CD4-positive, alpha-beta T cell treated with Interleukin-17A for 4 hours (primary cell): ENCODE data around the gene HSPB7.
A peak's percentile ranks its signal among the peaks of the same experiment; 100 is the strongest.
"Not testable (repeated sequence)": the region's sequence is repeated elsewhere in the genome, so short reads cannot be mapped to it uniquely, and the experiment has no call there.

Source experiments
- DNase-seq: peaks from one replicate; pipeline ENCODE4 v3.0.0-alpha.2; 2020; ENCODE audit warnings: mixed read lengths

HSPB7 gene

DNA sequence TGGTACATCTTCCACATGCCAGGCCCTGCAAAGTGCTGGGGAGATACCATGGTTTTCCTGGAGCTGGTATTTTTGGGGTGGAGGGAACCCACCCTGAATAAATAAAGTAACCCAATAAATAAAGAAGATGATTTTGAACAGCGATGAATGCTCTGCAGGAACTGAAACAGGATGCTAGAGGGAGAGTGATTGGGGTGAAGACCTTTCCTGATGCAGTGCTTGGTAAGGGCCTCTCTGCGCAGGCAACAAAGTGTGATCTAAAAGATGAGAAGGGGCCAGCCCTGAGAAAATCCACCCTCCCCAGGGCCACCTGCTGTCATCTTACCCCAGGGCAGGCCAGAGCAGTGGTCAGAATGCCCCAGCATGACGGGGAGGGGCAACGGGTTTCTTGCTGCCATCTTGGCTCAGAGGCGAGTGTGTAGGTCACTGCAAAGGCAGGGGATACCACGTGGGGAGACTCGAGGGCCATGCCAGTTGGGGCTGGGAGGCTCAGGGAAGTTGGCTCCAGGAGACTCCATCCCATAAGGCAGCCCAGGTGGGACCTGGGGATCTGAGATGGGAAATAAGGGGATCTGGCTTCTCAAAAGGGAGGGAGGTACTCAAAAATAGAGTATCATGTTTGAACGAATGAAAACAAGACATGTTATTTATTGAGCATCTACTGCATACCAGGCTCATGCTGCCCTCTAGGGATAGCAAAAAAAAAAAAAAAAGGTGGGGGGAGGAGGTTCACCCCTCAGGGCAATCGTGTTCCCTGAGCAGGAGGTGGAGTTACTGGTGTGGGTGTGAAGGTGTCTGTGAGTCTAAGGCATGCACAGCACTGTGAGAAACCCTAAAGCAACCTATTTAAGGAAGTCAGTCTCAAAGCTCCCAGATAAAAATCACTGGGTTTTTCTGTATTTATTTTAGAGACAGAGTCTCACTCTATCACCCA, 11.0 kb downstream of the HSPB7 start:
- no peak for DNase-seq

DNA sequence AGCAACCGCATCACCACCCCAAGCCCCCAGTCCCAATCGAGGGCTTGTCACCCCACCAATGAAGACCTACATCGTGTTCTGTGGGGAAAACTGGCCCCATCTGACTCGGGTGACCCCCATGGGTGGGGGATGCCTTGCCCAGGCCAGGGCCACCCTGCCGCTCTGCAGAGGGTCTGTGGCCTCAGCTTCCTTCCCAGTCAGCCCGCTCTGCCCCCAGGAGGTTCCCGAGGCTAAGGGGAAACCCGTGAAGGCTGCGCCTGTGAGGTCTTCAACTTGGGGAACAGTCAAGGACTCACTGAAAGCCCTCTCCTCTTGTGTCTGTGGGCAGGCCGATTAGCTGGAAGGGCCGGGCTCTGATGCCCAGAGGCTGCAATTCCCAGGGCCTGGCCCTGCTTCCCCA, 11.8 kb downstream of the HSPB7 start:
- no peak for DNase-seq

DNA sequence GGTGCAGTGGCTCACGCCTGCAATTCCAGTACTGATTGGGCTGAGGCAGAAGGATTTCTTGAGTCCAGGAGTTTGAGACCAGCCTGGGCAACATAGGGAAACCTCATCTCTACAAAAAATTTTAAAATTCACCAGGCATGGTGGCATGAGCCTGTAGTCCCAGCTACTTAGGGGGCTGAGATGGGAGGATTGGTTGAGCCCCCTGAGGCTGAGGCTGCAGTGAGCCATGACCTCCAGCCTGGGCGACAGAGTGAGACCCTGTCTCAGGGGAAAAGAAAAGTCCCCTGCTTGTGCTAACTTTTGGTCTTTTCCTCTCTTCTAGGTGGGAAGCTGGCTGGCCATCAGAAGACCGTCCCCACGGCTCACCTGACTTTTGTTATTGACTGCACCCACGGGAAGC, 12.2 kb downstream of the HSPB7 start:
- DNase-seq = no peak

DNA sequence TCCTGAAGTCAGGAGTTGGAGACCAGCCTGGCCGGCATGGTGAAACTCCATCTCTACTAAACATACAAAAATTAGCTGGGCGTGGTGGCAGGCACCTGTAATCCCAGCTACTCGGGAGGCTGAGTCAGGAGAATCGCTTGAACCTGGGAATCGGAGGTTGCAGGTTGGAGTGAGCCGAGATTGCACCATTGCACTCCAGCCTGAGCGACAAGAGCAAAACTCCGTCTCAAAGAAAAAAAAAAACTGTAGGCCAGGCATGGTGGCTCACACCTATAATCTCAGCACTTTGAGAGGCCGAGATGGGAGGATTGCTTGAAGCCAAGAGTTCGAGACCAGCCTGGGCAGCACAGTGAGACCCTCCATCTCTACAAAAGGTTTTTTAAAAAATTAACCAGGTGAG, 16.6 kb downstream of the HSPB7 start:
- not testable (repeated sequence) for DNase-seq

DNA sequence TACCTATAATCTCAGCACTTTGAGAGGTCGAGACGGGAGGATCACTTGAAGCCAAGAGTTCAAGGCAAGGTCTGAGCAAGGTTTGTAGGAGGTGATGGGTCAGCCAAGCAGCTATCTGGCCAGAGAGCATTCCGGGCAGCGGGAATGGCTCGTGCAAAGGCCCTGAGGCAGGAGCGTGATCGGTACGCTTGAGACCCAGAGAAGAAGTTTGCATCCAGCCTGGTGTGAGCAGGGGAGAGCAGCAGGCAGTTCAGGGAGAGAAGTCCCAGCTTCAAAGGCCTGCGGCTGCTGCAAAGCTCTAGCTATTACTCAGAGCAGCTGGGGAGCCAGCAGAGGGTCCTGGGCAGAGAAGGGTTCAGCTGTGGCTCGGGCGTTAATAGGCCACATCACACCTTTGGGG, 18.9 kb downstream of the HSPB7 start:
- no peak for DNase-seq

DNA sequence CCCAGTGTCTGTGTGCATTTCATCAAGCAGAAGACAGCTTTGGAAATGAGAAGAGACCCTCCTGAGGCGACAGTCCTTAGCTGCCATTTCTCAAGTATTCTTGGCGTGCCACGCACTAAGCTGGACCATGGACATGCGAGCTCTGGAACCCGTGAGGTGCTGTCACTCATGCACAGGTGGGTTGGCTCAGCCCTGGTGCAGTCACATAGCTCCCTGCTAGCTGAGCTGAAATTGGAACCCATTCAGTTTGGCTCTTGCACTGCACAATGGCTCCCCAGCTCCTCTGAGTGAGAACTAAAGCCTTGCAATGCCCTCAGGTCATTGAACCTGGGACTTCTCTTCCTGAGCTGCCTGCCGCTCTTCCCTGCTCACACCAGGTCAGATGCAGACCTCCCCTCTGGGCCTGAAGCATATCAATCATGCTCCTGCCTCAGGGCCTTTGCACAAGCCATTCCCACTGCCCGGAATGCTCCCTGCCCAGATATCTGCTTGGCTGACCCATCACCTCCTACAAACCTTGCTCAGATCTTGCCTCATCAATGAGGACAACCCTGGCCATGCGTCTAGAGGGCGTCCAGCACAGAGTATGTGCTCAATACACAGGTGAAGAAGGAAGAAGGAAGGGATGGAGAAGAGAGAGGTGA, 20.1 kb downstream of the HSPB7 start:
- no peak for DNase-seq

DNA sequence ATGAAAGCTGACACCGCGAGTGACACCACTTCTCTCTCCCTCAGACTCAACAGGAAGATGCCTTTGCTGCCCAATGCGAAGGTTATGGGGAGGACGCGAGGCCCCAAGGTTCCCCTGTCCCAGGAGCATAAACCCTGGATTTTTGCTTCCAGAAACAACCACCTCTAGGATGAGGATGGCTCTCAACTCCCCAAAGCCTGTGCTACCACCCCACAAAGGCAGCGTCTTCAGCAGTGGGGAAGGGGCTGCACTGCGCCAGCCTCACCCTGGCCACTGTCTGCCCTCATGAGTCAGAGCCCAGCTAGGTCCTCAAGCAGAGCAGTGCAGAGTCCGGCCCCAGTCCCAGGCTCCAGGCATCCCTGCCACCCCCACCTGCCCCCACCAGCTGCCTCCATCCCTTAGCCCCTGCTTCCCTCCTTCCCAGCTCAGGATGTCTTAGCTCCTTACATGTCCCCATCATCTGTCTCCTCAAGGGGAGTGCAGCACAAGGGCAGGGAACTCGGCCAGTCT, 20.7 kb downstream of the HSPB7 start:
- no peak for DNase-seq

DNA sequence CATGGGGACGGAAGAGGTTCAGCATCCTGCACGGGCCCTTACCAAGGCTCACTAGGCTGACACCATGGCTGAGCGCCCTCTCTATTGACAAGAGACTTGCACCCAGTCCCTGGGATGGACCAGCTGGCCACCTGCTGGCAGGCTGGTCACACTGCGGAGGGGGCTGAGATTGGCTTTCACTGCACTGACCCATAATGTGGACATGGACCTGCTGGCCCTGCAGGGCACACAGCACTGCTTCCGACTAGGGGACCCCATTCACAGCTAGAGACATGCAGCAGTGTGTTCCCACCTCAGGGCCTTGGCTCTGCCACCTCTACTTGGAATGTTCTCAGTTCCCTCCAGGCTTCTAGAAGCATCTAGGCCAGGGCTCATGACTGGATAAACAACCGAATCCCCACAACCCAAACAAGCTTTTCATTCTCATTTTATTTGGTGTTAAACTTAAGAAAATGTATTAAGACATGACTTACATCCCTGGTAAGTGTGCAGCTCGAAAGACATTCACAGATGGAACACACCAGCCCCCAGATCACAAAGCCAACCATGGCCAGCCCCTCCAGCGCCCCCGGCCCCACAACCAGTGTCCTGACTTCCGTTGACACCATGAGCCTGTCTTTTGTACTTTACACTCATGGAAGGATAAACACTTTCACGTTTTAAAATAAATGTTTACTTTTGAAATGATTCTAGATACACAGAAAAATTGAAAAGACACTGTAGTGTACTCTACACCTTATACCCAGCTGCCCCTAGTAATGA, 23.1 kb downstream of the HSPB7 start:
- DNase-seq = peak; percentile 53

DNA sequence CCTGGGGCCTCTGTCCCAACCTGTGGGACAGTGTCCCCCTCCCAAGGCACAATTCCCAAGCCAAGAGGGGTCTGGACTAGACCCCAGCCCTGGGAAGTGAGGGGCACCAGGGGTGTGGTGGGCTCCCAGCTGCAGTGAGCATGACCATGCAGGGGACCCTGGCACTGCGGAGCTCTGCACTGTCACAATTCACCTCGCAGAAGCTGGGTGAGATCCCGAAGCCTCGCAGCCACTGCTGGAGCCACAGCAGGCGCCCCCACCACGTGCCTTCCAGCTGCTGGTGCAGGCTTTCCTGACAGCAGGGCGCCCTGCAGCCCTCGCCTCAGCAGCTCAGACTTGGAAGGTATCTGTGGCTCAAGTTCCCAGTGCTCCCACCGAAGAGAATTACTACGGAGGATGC, 23.8 kb downstream of the HSPB7 start:
- no peak for DNase-seq

DNA sequence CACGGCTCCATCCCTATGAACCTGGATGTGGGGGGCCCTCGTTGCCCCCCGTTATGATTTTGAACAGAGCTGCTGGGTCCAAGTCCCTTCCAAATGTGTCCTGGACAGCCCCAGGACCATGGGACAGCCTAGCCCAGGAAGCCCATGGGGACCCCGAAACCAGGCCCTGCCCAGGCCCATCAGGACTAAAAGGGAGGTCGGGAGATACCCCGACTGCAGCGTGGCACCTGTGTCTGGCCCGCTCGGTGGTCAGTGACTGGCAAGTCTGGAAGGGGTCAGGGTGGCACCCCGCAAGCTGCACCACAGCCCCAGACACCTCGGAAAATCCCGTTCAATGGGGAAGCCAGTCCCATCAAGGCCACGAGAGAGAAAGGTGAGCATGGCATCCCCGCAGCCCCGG, 24.2 kb downstream of the HSPB7 start:
- no peak for DNase-seq

DNA sequence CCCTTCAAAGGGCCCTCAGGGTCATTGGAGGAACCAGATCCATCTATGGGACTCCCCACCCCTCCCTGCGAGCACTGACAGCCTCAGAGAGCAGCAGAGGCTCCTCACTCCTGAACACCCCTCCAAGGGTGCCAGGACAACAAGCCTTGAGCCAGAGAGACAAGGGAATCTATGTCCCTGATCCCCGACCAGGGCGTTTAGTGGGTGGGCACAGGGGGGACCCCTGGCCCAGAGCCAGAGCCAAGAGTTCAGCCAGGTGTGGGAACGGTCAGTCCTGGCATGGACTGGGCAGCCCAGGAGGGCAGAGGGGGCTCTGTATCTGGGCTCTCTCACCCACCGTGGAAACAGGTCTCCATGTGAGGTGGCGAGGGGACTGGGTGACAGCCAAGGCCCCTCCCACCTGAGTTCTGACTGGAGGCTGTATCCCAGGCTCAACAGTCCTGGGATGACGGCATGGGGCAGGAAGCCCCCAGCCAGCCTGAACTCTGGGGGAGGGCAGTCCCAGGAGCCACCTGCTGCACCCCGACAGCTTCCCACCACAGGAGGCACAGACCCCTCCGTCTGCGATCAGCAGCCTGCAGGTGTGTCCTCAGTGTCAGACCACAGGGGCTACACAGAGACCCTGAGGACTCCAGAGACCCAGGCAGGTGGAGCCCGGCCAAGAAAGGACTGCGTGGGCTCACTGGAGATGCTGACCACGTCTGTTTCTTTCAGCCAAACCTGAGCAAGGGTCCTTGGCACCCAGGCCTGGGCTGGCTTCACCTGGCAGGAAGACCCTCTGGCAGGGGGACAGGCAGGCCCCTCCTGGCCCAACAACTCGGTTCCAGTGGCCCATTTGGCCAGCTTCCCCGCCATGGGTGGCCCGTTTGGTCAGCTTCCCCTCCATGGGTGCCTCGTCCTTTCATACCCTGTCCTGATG, 25.0 kb downstream of the HSPB7 start:
- DNase-seq = no peak

DNA sequence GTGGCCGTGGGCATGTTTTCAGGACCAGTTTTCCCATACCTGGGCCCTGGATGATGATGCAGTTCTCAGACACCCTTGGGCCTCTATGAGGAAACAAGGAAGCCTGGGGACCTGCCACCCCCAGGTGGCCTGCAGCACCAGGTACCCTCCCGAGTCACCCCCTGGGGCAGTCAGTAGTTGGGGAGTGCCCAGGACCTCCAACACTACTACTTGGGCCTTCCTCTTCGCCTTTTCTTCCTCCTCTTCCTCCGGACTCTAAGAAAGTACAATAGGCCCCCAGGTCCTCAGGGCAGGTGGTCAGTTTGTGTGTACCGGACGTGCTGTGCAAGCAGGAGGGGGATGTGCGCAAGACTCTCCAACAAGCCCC, 25.7 kb downstream of the HSPB7 start:
- no peak for DNase-seq

DNA sequence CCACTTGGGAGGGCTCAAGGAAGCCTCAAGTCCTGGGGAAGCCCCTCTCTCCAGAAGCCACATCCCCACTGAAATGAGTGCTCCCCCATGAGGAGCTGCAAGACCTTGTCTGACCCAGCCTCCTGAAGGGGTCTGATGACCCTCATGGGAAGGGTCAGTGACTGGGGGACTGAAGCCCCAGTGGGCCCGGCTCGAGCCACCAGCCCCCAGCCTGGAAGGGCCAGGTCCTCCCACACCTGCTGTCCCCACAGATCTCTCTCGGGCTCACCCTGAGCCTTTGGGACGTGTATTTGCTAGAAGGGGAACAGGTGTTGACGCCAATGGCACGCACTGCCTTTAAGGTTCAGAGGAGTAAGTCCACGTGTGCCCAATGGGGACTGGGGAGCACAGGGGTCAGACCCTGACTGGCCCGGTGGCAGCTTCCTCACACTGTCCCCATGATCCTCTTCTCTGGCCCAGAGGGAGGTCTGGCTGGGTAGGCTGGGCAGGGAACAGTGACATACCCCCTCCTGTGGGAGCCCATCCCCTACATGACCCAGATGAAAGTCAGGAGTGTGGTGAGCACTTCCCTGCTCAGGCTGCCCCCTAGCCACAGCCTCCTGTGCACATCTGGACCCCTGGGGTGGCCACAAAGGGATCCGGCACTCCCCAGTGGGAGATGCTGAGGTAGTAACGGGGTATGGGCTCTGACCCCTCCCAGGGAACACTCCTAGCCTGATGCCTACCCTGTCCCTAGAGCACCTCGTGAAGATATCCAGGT, 26.2 kb downstream of the HSPB7 start:
- no peak for DNase-seq

DNA sequence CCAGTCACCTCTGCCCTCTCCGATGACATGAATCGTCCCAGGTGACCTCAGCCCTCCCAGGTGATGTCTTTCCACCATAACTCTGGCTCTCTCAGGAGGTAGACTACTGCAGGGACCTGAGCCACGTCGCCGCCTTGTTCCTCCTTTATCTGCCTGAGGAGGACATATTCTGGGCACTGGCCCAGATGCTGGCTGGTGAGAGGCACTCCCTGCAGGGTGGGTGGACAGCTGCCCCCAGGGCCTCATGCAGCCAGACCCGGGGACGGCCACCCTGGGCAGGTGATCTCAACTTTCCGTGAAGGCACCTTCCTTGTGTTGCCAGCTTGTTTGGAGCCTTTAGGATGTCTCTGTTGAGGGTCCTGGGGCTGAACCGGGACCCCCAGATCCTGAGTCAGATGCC, 28.1 kb downstream of the HSPB7 start:
- DNase-seq = no peak

DNA sequence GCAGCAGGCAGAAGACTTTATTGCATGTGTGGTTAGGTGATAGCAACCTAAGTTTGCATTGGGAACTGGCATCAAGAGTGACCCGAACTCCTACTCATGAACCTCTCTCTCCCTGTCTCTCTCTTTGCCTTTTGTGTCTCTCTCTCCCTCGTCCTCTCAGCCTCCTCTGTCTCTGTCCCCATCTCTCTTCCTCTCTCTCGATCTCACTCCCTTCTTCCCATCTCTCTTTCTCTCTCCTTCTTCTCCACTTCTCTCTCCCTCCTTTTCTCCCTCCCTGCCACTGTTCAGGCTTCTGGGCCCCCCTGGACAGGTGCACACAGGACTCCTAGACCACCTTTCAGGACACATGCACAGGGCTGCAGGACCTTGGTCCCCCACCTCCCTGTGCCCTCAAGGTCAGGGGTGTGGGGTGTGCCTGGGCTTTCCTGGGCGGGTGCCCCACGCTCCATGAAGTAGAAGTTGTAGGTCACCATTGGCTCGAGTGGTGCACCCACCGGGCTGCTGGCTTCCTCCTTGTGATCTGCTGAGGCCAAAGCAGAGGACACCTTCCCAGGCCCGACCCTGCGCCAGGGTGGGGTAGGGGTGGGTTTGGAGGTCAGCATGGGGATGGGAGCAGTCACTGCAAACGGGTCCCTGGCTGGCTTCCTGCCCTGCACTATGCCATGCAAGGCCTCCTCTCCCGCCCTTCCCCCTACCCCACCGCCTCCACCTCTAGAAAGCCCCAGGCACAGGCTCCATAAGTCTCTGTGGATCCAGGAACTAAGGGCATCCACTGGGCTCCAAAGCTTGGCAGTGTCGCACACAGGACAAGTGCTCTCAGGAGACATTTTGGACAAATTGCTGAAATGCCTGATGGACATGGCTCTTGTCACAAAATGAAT, 28.7 kb downstream of the HSPB7 start:
- no peak for DNase-seq

DNA sequence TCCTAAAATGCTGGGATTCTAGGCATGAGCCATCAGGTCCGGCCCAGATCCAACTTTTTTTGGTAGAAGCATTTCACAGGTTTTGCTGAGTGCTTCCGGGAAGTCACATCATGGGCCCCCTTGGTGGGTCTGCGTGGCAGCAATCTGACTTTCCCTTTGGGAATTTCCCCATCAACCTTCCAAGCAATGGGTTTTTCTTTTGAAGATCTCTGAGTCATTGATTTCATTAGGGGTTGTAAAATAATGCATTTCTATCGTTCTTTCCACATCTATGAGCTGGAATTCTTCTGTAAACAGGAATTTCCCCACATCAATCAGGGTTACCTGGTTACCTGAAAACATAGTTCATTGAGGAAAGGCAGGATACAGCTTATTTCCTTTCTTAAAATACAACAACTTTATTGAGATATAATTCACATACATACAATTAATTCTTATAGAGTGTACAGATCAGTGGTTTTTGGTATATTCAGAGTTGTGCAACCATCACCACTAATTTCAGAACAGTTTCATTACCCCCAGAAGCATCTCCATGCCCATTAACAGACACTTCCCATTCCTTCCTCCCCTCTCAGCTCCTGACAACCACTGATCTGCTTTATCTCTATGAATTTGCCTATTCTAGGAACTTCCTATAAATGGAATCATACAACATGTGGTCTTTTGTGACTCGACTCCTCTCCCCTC, 32.1 kb downstream of the HSPB7 start:
- no peak for DNase-seq

DNA sequence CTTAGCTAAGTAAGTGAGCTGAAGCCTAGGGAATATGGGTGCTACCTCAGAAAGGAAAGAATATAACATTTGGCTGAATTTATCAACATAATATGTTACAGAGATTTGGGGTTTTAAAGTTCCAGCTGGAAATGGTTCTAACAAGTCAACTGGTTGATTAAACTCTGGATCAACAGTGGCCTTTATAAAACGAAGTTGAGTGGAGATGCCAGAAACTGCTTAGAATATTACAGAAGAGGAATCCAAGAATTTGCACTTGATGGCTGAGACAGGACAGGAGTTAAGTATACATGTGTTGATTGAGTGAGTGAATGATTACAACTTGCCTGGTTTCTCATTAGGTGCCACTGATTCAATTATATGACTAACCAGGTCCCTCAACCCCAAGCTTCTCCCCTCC, 34.6 kb downstream of the HSPB7 start:
- no peak for DNase-seq

DNA sequence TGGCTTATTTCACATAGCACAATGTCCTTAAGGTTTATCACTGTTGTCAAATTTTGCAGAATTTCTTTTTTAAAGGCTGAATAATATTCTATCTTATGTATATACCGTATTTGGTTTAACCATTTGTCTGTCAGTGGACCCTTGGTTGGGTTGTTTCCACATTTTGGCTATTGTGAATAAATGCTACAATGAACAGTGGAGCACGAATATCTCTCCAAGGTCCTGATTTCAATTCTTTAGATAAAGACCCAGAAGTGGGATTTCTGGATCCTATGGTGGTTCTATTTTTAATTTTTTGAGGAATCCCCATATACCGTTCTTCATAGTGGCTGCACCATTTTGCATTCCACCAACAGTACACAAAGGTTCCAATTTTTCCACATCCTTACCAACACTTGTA, 36.2 kb downstream of the HSPB7 start:
- DNase-seq = no peak

DNA sequence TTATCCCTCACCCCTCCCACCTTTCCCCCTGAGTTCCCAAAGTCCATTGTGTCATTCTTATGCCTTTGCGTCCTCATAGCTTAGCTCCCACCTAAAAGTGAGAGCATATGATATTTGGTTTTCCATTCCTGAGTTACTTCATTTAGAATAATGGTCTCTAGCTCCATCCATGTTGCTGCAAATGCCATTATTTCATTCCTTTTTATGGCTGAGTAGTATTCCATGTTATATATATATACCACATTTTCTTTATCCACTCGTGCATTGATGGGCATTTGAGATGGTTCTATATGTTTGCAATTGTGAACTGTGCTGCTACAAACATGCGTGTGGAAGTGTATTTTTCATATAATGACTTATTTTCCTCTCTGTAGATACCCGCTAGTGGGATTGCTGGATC, 39.9 kb downstream of the HSPB7 start:
- DNase-seq = not testable (repeated sequence)
